Thyroid gland (tissue), 4 donors: Measurements from ENCODE around the gene CLSTN2.

Experiments used
- CTCF ChIP-seq, 6 experiments: fragments of 200-600 bp in 3 of 6; fragments of 450-650 bp in 3 of 6; sonication (generic) in 3 of 6; IDR thresholded peaks; one replicate each; pipeline ENCODE4 v1.5.1; 2016 to 2019; ENCODE audit warnings: antibody characterized with exemption in 6 of 6, mild to moderate bottlenecking in 2 of 6, inconsistent platforms in 1 of 6, moderate library complexity in 1 of 6
- POLR2A ChIP-seq, 2 donors: fragments of 450-650 bp; IDR thresholded peaks; one replicate each; pipeline ENCODE4 v1.6.1; 2017; ENCODE audit warnings: antibody characterized with exemption in 2 of 2, mild to moderate bottlenecking in 2 of 2, moderate library complexity in 1 of 2

DNA sequence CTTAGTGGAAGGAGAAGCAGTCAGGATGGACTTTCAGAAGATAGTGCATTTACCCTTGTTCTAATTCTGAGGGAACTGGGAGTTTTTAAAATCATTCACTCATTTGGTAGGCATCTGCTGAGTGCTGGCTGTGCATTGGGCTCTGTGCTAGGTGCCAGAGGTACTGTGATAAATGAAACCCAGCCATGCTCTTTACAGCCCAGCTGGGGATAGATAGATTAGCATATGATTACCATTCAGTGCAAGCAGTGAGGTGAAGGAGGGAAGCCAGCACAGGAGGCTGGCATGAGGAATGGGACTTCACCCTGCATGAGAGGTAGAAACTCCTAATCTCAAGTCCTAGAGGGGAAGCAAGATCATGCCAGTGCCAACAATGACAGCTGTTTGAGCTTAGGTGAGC is 381.0 kb downstream of the CLSTN2 start:
- TF ChIP-seq POLR2A (IDR thresholded peaks at IDR 0.05) = no peak
- TF ChIP-seq CTCF (IDR thresholded peaks at IDR 0.05) = no peak
